HepG2 (cell line): ENCODE data around the gene CSNK1D. TPM values are rescaled to one million over a fixed set of nuclear protein-coding genes. Genes with fewer than 3 reads are reported as not detected.

Source experiments
- CERS6 ChIP-seq: sonication (generic); formaldehyde crosslinking; IDR thresholded peaks from 2 replicates; pipeline ENCODE4 v1.5.0; 2020; ENCODE audit warnings: missing genetic modification reagents
- E2F2 ChIP-seq: sonication (generic); formaldehyde crosslinking; IDR thresholded peaks from 2 replicates; pipeline ENCODE4 v1.4.0; 2020; ENCODE audit warnings: missing genetic modification reagents, borderline replicate concordance
- HNF1A ChIP-seq, 2 experiments: sonication (generic) in 1 of 2; formaldehyde crosslinking in 1 of 2; IDR thresholded peaks; 2 replicates each; pipeline versions ENCODE4 v1.4.0 to v1.6.1; 2016 to 2020; ENCODE audit warnings: borderline replicate concordance in 1 of 2, low read depth in 1 of 2, mild to moderate bottlenecking in 1 of 2, missing genetic modification reagents in 1 of 2
- MAFF ChIP-seq: IDR thresholded peaks from 2 replicates; pipeline ENCODE4 v1.6.1; 2011; ENCODE audit warnings: low read depth, low read length, improper control_type of control experiment
- MLLT10 ChIP-seq: sonication (generic); formaldehyde crosslinking; IDR thresholded peaks from 2 replicates; pipeline ENCODE4 v1.4.0; 2020; ENCODE audit warnings: missing genetic modification reagents
- NR2F2 ChIP-seq: IDR thresholded peaks from 2 replicates; pipeline ENCODE4 v1.6.1; 2012; ENCODE audit warnings: low read depth, inconsistent platforms, borderline replicate concordance
- PAWR ChIP-seq: sonication (generic); formaldehyde crosslinking; IDR thresholded peaks from 2 replicates; pipeline ENCODE4 v1.4.0; 2020; ENCODE audit warnings: missing genetic modification reagents, mild to moderate bottlenecking, borderline replicate concordance
- RFX3 ChIP-seq: IDR thresholded peaks from 2 replicates; pipeline ENCODE4 v1.6.1; 2016; ENCODE audit warnings: missing biosample characterization, missing genetic modification reagents
- RFXAP ChIP-seq: sonication (generic); formaldehyde crosslinking; IDR thresholded peaks from 2 replicates; pipeline ENCODE4 v1.4.0; 2020; ENCODE audit warnings: missing genetic modification reagents, borderline replicate concordance
- SMAD1 ChIP-seq: sonication (generic); formaldehyde crosslinking; IDR thresholded peaks from 2 replicates; pipeline ENCODE4 v1.4.0; 2020; ENCODE audit warnings: missing genetic modification reagents, low read depth, mild to moderate bottlenecking, borderline replicate concordance
- ZNF224 ChIP-seq: sonication (generic); formaldehyde crosslinking; IDR thresholded peaks from 2 replicates; pipeline ENCODE4 v1.5.0; 2020; ENCODE audit warnings: mild to moderate bottlenecking, missing genetic modification reagents
- ZNF282 ChIP-seq: fragments of 450-650 bp; IDR thresholded peaks from 2 replicates; pipeline ENCODE4 v1.6.1; 2018; ENCODE audit not compliant: partially characterized antibody
- ZNF350 ChIP-seq: sonication (generic); formaldehyde crosslinking; IDR thresholded peaks from 2 replicates; pipeline ENCODE4 v1.4.0; 2020; ENCODE audit warnings: mild to moderate bottlenecking, low read depth, missing genetic modification reagents, borderline replicate concordance
- ZNF430 ChIP-seq: sonication (generic); formaldehyde crosslinking; IDR thresholded peaks from 2 replicates; pipeline ENCODE4 v1.9.0; 2021; ENCODE audit warnings: mild to moderate bottlenecking, missing genetic modification reagents
- ZNF629 ChIP-seq: sonication (generic); formaldehyde crosslinking; conservative IDR thresholded peaks from 2 replicates; pipeline ENCODE4 v1.5.0; 2020; ENCODE audit warnings: missing genetic modification reagents
- ZNF761 ChIP-seq: sonication (generic); formaldehyde crosslinking; conservative IDR thresholded peaks from 2 replicates; pipeline ENCODE4 v1.4.0; 2020; ENCODE audit warnings: mild to moderate bottlenecking, missing genetic modification reagents
- ZNF776 ChIP-seq: sonication (generic); formaldehyde crosslinking; IDR thresholded peaks from 2 replicates; pipeline ENCODE4 v1.4.0; 2020; ENCODE audit warnings: mild to moderate bottlenecking, missing genetic modification reagents
- polyA plus RNA-seq, 8 experiments: library from polyadenylated mRNA; depleted of rRNA in 3 of 8; stranded (reverse) in 7 of 8; unstranded in 1 of 8; fragments of >200 nt; fragmentation: Illumina TruSeq in 4 of 8; extraction: Trizol in 4 of 8; gene quantifications; 2 replicates each; pipeline versions ENCODE4 v1.2.1 to v1.2.3, GENCODE V29; 2011 to 2016; ENCODE audit warnings: low read depth in 4 of 8, missing spikeins in 1 of 8, mixed read lengths in 1 of 8; ENCODE audit not compliant: insufficient read depth in 1 of 8
- total RNA-seq, 5 experiments: library from RNA; depleted of rRNA; stranded (reverse); fragments of >200 nt; fragmentation: Illumina TruSeq; extraction: Trizol; gene quantifications; 2 replicates each; pipeline ENCODE4 v1.2.3, GENCODE V29; 2016; ENCODE audit warnings: low read depth in 1 of 5
- TF ChIP-seq, protein P1 (sequence below): fragments of 450-650 bp; IDR thresholded peaks from 2 replicates; pipeline ENCODE4 v1.6.1; 2017
- TF ChIP-seq, protein P2 (sequence below): sonication (generic); formaldehyde crosslinking; IDR thresholded peaks from 2 replicates; pipeline ENCODE4 v1.5.0; 2020; ENCODE audit warnings: mild to moderate bottlenecking, missing genetic modification reagents, borderline replicate concordance

The CSNK1D gene
- total and polyA plus RNA-seq, 2 of the 13 experiments (the other 11 are each of a cell fraction or from before 2014, with no cell fraction given) = 31.5 to 128 TPM

DNA sequence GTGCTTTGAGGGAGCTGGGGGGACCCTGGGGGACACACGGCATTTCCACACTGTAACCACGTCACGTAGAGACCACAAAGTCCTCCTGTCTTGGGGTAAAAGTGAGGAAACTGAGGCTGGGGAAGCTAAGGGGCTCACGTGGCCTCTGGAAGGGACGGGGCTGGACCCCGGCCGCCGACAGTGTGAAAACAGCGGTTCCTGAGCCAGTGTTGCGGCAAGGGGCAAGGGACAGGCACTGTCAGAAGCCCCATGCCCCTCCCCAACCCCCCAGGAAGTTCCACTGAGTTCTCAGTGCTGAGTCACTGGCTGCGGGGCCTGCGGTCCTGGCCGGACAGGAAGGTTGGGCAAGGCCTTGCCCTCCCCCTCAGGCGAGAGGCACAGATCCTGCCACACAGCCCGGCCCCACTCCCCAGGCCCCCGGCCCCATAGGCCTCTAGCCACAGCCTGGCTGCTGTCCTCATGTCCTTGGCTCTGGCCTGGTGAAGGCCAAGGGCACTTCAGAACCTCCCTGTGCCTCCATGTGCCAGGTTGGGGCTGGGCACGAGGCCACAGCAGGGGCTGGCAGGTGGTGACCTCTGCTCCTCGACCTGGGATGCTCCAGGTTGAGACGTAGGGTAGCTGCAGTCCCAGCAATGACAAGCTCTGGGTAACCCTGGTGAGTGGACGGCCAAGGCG lies 55.8 kb downstream of the CSNK1D start (continued):
- TF ChIP-seq MAFF (peak; percentile 36; the same call in 1 of the 2 replicates), ZNF282 (no peak), NR2F2 (0 out of 2 replicates have a peak, but pooled peaks have one; percentile 38), HNF1A (IDR thresholded peaks at IDR 0.05; ENCODE audit: low read depth) (no peak), HNF1A (CRISPR knock-in tag; IDR thresholded peaks at IDR 0.05; ENCODE audit: borderline replicate concordance) (peak; percentile 53; the same call in 1 of the 2 replicates), PAWR (CRISPR knock-in tag) (no peak), SMAD1 (CRISPR knock-in tag) (no peak), CERS6 (CRISPR knock-in tag) (peak; percentile 96), RFXAP (0 out of 2 replicates have a peak, but pooled peaks have one; percentile 24), ZNF224 (CRISPR knock-in tag) (no peak), ZNF430 (CRISPR knock-in tag) (no peak), E2F2 (CRISPR knock-in tag) (no peak), MLLT10 (CRISPR knock-in tag) (no peak), ZNF776 (no peak; the same call in 1 of the 2 replicates), RFX3 (CRISPR knock-in tag) (no peak), ZNF350 (CRISPR knock-in tag) (peak; percentile 67), ZNF761 (CRISPR knock-in tag) (no peak), ZNF629 (CRISPR knock-in tag) (no peak; the same call in 1 of the 2 replicates)
- TF ChIP-seq, protein P1, sequence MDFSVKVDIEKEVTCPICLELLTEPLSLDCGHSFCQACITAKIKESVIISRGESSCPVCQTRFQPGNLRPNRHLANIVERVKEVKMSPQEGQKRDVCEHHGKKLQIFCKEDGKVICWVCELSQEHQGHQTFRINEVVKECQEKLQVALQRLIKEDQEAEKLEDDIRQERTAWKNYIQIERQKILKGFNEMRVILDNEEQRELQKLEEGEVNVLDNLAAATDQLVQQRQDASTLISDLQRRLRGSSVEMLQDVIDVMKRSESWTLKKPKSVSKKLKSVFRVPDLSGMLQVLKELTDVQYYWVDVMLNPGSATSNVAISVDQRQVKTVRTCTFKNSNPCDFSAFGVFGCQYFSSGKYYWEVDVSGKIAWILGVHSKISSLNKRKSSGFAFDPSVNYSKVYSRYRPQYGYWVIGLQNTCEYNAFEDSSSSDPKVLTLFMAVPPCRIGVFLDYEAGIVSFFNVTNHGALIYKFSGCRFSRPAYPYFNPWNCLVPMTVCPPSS = no peak
- TF ChIP-seq, protein P2, sequence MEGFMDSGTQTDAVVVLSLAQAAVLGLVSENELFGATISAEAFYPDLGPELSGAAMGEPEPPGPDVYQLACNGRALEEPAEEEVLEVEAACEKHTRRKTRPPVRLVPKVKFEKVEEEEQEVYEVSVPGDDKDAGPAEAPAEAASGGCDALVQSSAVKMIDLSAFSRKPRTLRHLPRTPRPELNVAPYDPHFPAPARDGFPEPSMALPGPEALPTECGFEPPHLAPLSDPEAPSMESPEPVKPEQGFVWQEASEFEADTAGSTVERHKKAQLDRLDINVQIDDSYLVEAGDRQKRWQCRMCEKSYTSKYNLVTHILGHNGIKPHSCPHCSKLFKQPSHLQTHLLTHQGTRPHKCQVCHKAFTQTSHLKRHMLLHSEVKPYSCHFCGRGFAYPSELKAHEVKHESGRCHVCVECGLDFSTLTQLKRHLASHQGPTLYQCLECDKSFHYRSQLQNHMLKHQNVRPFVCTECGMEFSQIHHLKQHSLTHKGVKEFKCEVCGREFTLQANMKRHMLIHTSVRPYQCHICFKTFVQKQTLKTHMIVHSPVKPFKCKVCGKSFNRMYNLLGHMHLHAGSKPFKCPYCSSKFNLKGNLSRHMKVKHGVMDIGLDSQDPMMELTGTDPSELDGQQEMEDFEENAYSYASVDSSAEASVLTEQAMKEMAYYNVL (CRISPR knock-in tag) = peak; percentile 82; the same call in 1 of the 2 replicates
